SK-N-SH treated with all-trans-retinoic acid at 6 μM for 48 hours (cell line): ENCODE results near the gene KREMEN1.

Experiments used
- ESRRG ChIP-seq: fragments of 250-450 bp; sonication (Bioruptor Pico); IDR thresholded peaks from 2 replicates; pipeline ENCODE4 v1.6.1; 2021; ENCODE audit warnings: mild to moderate bottlenecking
- OSR1 ChIP-seq: fragments of 250-450 bp; sonication (Bioruptor Pico); IDR thresholded peaks from 2 replicates; pipeline ENCODE4 v1.8.0; 2022; ENCODE audit warnings: moderate library complexity, mild to moderate bottlenecking, inconsistent platforms
- PATZ1 ChIP-seq: fragments of 250-450 bp; sonication (Bioruptor Pico); IDR thresholded peaks from 2 replicates; pipeline ENCODE4 v1.8.0; 2020; ENCODE audit warnings: mild to moderate bottlenecking, moderate library complexity, borderline replicate concordance
- RARB ChIP-seq: fragments of 250-450 bp; sonication (Bioruptor Pico); IDR thresholded peaks from 2 replicates; pipeline ENCODE4 v1.8.0; 2021; ENCODE audit warnings: mild to moderate bottlenecking, moderate library complexity
- TSHZ2 ChIP-seq: fragments of 250-450 bp; sonication (Bioruptor Pico); IDR thresholded peaks from 2 replicates; pipeline ENCODE4 v1.5.0; 2020; ENCODE audit warnings: mild to moderate bottlenecking, moderate library complexity

- TF ChIP-seq OSR1 (CRISPR knock-in tag): no peak
- no peak for TF ChIP-seq TSHZ2 (CRISPR knock-in tag)
- no peak for TF ChIP-seq ESRRG (CRISPR knock-in tag)
- TF ChIP-seq RARB: no peak
- no peak for TF ChIP-seq PATZ1
Observed at GRCh38 chr22:29214232-29214631, 141.4 kb downstream of the KREMEN1 start.
